GM18508 (cell line): ENCODE data around the gene ERFE.
"Not testable (repeated sequence)": the region's sequence is repeated elsewhere in the genome, so short reads cannot be mapped to it uniquely, and the experiment has no call there.

Experiments used
- ATAC-seq: cut with Tn5 transposase; IDR thresholded peaks from one replicate; pipeline ENCODE4 v1.9.1; 2021; ENCODE audit warnings: moderate number of reproducible peaks; ENCODE audit not compliant: insufficient read depth, unreplicated experiment

ERFE gene

DNA sequence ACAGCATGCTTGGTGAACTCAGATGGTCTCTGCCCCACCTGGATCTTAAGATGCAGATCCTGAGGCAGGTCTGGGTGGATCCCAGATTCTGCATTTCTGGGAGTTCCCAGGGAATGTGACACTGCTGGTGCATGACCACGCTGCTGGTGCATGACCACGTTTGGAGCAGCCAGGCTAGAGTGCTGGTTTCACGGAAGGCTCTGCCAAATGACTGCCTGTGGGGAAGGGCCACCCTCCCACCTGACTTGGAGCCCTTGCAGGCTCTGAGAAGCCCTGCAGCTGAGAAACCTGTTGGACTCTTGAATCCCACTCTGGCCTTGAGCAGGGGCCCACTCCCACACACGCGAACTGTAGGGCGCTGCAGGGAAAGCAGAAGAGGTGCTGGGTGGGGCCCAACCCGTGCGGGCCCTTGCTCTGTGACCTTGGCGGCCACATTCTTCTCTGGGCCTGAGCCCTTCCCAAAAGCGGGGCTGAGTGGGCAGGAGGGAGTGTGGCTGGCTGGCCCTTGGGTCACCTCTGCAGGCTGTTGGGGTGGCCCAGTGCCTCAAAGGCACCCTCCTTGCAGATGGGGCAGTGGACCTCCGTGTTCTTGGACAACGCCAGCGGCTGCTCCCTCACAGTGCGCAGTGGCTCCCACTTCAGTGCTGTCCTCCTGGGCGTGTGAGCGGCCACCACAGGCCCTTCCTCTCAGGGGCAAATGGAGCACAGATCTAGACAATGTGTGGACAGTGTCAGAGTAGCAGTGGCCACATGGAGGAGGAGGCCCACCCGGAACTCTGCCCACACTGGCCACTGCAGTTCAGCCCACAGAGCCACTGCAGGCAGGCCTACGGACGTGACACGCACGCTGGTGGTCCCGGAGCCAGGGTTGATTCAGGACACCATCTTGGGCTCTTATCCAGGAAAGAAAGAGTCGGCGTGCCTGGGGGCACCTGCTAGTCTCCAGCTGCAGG, 7.9 kb downstream of the ERFE start:
- ATAC-seq, result no peak

- no peak for ATAC-seq
Observed at GRCh38 chr2:238167344-238167715, 8.6 kb downstream of the ERFE start.

- ATAC-seq, result no peak
Observed at GRCh38 chr2:238167761-238168160, 9.0 kb downstream of the ERFE start.

DNA sequence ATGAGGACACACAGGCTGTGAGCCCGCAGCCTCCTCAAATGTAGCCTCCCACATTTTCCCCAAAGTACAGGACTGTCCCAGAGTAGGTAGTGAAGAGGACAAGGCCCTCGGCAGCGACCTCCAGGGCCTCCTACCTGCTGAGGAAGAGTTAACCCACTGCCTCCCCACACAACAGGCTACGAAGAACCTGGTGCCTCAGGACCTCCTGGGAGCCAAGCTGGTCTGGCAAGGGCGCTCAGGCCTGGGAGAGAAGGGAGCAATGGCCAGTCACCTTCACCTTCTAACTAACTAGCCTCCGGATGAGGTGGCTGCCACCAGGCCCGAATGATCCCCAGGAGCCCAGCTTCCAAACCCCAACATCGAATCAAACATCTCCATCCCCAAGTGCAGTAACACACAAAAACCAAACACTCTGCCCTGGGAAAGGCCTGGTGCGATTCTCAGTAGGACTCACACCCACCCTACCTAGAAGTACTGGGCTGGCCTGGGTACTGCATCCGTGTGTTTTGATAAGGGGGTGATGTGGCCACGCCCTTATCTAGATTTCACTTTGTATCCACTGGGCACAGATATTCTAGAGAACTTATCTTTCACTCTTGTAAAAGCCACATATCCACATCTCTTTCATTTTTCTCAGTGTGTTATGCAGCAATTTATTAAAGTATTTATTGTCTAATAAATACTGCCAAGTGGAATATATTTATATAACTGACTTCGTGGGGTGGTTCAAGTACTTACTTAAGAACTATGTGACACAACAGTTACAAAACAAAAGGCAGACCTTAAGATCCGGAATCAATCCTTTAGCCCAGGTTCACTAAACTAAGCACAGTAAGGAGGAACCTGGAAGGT, 9.7 kb downstream of the ERFE start:
- no peak for ATAC-seq

DNA sequence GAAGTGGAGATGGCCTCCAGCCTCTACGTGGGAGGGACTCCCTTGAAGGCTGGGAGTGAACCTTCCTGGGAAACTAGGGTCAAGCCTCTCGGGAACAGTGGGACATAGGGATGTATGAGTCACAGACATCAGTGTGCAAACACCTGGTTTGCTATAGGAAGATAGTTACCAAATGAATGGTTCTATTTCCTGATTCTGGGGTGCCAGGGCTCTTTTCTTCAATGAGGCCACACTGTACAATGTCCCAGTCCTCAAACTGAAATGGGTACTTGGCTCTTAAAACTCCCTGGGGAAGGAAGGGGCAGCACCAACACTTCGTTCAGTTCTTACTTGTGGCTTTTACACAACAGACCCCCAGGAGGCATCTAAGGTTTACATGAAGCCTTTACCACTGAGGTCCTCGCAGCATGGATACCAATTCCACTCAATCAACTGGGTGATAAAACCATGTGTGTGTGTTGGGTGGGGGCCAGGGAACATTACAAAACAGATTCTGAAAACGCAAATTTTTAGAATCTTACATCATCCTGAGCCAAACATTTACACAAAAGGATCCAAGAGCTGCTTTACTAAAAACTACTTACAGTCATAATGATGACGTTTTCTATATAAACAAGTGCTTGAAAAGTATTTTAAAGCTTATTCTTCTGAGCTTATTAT, 10.4 kb downstream of the ERFE start:
- ATAC-seq, result no peak

GRCh38 chr2:238169708-238170251, 11.0 kb downstream of the ERFE start:
- no peak for ATAC-seq

DNA sequence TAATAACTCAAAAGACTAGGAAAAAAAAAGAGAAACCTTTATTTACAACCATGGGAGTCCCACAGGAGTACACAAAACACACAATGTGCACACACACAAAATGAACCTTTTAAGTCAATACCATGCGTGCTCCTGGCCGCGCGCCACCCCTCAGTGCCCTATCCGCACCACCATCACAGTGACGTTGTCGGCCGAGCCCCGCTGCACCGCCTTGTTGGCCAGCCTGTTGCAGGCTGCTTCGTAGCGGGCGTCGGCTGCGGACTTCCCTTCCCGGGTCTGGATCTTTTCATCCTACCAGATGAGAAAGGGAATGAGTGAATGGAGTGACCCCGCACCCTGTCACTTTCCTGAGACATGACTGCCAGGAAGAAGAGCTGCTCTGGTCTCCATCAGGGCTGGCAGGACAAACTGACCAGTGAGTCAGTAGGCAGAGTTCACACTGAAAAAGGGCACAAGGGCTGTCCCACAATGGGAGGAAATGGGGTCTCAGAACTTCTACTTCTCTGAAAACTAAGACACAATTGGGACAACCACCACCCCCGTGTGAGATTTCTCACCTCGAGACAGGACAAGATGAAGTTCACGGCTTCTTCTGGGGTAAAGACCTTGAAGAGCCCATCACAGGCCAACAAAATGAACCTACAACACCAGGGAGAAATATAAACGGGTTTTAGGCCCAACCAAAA, 11.8 kb downstream of the ERFE start:
- no peak for ATAC-seq

DNA sequence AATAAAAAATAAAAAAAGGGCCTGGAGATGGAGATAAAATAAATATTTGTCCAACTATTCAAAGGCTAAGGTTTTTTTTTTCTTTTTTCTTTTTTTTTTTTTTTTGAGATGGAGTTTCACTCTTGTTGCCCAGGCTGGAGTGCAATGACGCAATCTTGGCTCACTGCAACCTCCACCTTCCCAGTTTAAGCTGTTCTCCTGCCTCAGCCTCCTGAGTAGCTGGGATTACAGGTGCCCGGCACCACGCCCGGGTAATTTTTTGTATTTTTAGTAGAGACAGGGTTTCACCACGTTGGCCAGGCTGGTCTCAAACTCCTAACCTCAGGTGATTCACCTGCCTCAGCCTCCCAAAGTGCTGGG, 12.3 kb downstream of the ERFE start:
- ATAC-seq, result not testable (repeated sequence)

- ATAC-seq, result no peak
Observed at GRCh38 chr2:238171575-238172187, 12.9 kb downstream of the ERFE start.

GRCh38 chr2:238172439-238172838, 13.7 kb downstream of the ERFE start:
- ATAC-seq, result no peak

GRCh38 chr2:238173692-238174091, 14.9 kb downstream of the ERFE start:
- no peak for ATAC-seq

DNA sequence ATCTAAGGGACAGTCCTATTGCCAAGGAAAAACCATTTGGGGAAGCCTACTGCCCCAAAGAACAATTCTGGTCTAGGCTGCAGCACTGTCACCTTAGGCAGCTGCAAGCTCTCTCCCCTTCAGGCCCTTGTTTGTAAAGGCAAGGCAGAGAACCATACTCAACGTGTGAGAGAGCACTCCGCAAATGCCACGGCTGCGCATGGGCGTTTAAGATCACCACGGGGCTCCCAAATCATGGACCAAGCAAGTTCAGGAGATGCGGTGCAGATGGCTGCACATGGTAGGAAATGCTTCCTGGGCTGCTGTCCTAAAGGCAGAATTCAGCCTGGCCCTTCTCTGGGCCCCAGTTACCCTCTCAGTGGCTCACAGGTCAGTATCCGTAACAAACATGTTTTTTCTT, 15.5 kb downstream of the ERFE start:
- no peak for ATAC-seq

GRCh38 chr2:238174701-238175100, 15.9 kb downstream of the ERFE start:
- no peak for ATAC-seq

DNA sequence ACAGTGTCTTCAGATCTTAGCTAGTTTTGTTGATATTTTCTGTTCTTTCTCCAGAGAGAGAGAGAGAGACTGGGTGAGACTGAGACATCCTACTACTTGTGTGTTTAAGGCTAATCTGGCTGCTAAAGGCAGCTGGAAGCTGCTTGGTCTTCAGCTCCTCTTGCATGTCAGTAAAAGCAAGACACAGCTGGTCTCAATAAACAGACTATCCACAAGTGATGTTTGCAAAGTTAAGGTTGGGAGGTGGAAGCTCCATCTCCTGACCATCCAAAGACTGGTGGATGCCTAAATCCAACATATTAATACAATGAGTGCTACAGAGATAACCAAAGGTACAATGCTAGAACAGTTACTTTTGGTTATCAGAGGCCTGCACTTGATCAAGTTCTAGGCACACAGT, 17.8 kb downstream of the ERFE start:
- no peak for ATAC-seq

DNA sequence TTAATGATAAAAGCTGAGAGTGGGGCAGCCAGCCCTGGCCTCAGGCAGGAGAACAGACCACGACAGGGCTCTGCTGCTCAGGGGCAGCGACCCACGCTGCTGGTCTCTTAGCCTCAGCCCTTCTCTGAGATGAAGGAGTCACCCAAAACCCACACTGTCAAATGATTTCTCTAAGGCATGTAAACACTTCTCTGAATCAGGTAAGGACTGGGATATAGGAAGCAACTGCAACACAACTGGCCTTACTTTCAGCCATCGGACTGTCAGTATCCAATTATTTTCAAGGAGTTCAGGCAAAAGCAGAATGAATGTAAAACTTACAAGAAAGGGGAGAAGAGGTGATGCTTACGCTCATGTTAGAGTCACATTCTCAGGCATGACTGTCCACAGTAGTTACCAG, 21.8 kb downstream of the ERFE start:
- no peak for ATAC-seq

DNA sequence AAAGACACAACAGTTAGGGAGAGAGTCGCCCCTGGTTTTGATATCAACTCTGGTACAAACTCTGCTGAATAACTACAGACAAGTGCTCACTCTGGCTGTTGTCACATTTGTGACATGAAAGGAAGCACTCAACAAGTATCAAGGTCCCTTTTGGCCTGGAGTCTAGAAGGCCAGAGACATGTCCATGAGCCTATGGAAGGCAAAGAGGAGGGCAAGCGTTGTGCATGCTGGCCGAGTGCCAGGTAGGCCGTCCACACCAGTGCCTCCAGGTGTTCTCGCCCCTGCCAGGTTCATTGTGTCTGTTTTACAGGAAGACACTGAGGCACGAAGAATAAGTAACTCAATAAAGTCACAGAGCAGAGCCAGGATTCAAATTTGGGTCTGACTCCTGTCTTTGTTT, 23.6 kb downstream of the ERFE start:
- ATAC-seq, result no peak

DNA sequence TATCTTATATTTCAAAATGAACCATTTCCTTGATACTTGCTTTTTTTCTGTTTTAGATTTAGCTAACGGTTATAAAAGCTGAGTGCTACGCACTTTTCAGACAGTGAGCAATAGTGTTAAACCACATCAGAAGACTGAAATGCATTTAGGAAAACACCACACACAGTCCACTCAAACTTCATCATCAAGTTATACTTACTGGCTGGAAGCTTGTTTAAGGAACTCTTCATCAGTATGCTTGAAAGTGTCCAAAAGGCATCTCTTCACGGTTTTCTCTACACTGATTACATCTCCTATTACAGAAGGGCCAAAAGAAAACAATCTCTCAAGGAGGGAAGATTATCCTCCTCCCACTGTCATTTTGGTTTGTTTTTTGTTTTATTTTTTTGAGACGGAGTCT, 25.1 kb downstream of the ERFE start:
- no peak for ATAC-seq

GRCh38 chr2:238187618-238188548, 29.1 kb downstream of the ERFE start:
- ATAC-seq, result no peak

DNA sequence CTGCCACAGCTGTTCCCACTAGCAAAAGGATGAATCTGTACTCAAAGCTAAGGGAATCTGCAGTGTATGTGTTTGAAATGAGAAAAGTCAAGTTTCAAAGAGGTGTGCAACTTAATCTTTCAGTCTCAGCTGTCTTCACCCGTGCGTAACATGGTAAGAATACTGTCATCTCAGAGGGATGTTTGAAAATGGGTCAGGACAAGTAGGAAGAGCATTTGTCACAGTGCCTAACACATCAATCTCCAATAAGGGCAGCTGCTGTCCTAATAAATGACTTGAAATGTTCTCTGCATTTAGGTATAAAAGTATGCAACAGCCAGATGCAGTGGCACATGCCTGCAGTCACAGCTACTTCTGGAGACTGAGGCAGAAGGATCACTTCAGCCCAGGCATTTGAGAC, 31.7 kb downstream of the ERFE start:
- no peak for ATAC-seq
